SH-SY5Y (cell line): ENCODE results near the gene AGXT2.

Experiments
- GATA2 ChIP-seq: IDR thresholded peaks from 2 replicates; pipeline ENCODE4 v1.6.1; 2011; ENCODE audit warnings: mild to moderate bottlenecking, low read depth, low read length
- GATA3 ChIP-seq: IDR thresholded peaks from 2 replicates; pipeline ENCODE4 v1.6.1; 2011; ENCODE audit warnings: low read depth, mild to moderate bottlenecking, low read length, moderate library complexity

Gene AGXT2

GRCh38 chr5:34970552-34970951, 77.2 kb downstream of the AGXT2 start:
- no peak for TF ChIP-seq GATA3
- no peak for TF ChIP-seq GATA2

- no peak for TF ChIP-seq GATA3
- no peak for TF ChIP-seq GATA2
Observed at GRCh38 chr5:34968258-34968657, 79.5 kb downstream of the AGXT2 start.

GRCh38 chr5:34967540-34967939, 80.2 kb downstream of the AGXT2 start:
- TF ChIP-seq GATA3 (no peak), GATA2 (no peak)

DNA sequence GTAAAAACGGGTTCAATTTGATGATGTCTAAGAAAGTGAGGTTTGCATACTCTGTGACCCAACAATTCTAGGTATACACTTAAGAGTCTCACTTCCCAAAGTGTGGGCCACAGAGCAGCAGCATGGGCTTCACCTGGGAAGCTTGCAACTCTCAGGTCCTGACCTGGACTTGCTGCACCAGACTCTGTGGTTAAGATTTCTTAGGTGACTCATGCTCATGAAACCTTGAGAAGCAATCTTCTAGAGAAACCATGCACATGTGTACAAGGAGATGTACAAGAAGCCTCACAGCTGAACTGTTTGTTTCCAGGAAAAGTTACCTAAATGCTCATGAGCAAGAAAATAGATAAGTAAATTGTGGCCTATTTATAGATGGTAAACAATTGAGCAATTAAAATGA, 88.4 kb downstream of the AGXT2 start:
- TF ChIP-seq GATA3: no peak
- TF ChIP-seq GATA2: no peak

- TF ChIP-seq GATA2 (no peak), GATA3 (no peak)
Observed at GRCh38 chr5:34957857-34958690, 89.7 kb downstream of the AGXT2 start.

GRCh38 chr5:34957321-34957720, 90.4 kb downstream of the AGXT2 start:
- no peak for TF ChIP-seq GATA2
- no peak for TF ChIP-seq GATA3
